MCF 10A (cell line): ENCODE data around the gene ERLEC1. TPM values are rescaled to one million over a fixed set of nuclear protein-coding genes. Genes with fewer than 3 reads are reported as not detected.
A peak's percentile ranks its signal among the peaks of the same experiment; 100 is the strongest.

Experiments
- BruUV-seq: library from RNA; stranded (reverse); fragments of 400-500 nt; replicated peaks from 2 replicates; lab custom pipeline; 2021; lab: Mats Ljungman, UMichigan
- CTCF ChIA-PET: fragments of 300-600 bp; sonication (Branson Sonifier 250); formaldehyde crosslinking; extraction: SDS; loops from one replicate; lab custom pipeline; 2021; ENCODE audit warnings: antibody characterized with exemption, inconsistent platforms; lab: Yijun Ruan, JAX
- POLR2A ChIA-PET: fragments of 300-600, 350-650 bp; sonication (Branson Sonifier 250); formaldehyde crosslinking; extraction: SDS; loops from one replicate; lab custom pipeline; 2020; ENCODE audit warnings: antibody characterized with exemption, inconsistent platforms; lab: Yijun Ruan, JAX
- DNase-seq: peaks from one replicate; pipeline ENCODE4 v3.0.0-alpha.2; 2018; ENCODE audit not compliant: unreplicated experiment
- H3K27ac Mint-ChIP-seq: one replicate; pipeline ENCODE4 v1.8.0; 2022; ENCODE audit warnings: mild to moderate bottlenecking, low read depth, mixed read lengths; ENCODE audit not compliant: unreplicated experiment
- H3K27me3 Mint-ChIP-seq: one replicate; pipeline ENCODE4 v1.8.0; 2022; ENCODE audit warnings: mixed read lengths; ENCODE audit not compliant: insufficient read depth, unreplicated experiment
- H3K36me3 Mint-ChIP-seq: one replicate; pipeline ENCODE4 v1.8.0; 2022; ENCODE audit warnings: mild to moderate bottlenecking, moderate library complexity, mixed read lengths; ENCODE audit not compliant: insufficient read depth, unreplicated experiment
- H3K4me1 Mint-ChIP-seq: one replicate; pipeline ENCODE4 v1.8.0; 2022; ENCODE audit warnings: mixed read lengths; ENCODE audit not compliant: insufficient read depth, unreplicated experiment
- H3K4me3 Mint-ChIP-seq: one replicate; pipeline ENCODE4 v1.8.0; 2022; ENCODE audit warnings: mild to moderate bottlenecking, moderate library complexity, mixed read lengths; ENCODE audit not compliant: unreplicated experiment
- H3K9me3 Mint-ChIP-seq: one replicate; pipeline ENCODE4 v1.8.0; 2022; ENCODE audit warnings: mixed read lengths; ENCODE audit not compliant: unreplicated experiment
- intact Hi-C: fragments of 100-400 bp; cut with micrococcal nuclease; formaldehyde crosslinking; loops from 2 replicates; pipeline ENCODE4 v1.14.1; 2022
- total RNA-seq: library from RNA; stranded (reverse); gene quantifications from 2 replicates; pipeline ENCODE4 v1.2.3, GENCODE V29; 2022
- TF ChIP-seq, protein P1 (sequence below): fragments of 200-600 bp; IDR thresholded peaks from one replicate; pipeline ENCODE4 v1.8.0; 2022; ENCODE audit warnings: antibody characterized with exemption, mild to moderate bottlenecking; ENCODE audit not compliant: unreplicated experiment

ERLEC1 gene
- total RNA-seq, 1 experiment from 2014 or later: 51.4 TPM

DNA sequence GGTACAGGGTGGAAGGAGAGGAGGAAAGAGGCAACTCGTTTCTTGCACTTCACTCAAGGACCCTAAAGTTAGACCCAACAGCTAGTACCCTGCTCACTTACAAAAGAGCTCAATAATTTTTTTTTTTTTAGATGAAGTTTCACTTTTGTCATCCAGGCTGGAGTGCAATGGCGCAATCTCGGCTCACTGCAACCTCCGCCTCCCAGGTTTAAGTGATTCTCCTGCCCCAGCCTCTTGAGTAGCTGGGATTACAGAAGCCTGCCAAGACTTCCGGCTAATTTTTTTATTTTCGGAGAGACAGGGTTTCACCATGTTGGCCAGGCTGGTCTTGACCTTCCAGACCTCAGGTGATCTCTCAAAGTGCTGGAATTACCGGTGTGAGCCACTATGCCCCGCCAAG is 4.2 kb upstream of the ERLEC1 start:
- TF ChIP-seq, protein P1, sequence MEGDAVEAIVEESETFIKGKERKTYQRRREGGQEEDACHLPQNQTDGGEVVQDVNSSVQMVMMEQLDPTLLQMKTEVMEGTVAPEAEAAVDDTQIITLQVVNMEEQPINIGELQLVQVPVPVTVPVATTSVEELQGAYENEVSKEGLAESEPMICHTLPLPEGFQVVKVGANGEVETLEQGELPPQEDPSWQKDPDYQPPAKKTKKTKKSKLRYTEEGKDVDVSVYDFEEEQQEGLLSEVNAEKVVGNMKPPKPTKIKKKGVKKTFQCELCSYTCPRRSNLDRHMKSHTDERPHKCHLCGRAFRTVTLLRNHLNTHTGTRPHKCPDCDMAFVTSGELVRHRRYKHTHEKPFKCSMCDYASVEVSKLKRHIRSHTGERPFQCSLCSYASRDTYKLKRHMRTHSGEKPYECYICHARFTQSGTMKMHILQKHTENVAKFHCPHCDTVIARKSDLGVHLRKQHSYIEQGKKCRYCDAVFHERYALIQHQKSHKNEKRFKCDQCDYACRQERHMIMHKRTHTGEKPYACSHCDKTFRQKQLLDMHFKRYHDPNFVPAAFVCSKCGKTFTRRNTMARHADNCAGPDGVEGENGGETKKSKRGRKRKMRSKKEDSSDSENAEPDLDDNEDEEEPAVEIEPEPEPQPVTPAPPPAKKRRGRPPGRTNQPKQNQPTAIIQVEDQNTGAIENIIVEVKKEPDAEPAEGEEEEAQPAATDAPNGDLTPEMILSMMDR: no peak
- H3K4me3 Mint-ChIP-seq: no peak overlapping the region
- peaks cover 7% of the 10 kb centered on the region for H3K36me3 Mint-ChIP-seq
- H3K27ac Mint-ChIP-seq: no peak overlapping the region
- H3K9me3 Mint-ChIP-seq: no peaks in the 10 kb centered on the region
- intact Hi-C loops: no loop called here
- DNase-seq: no peak
- peaks cover 12% of the 10 kb centered on the region for H3K4me1 Mint-ChIP-seq
- no TSS peak for BruUV-seq
- CTCF ChIA-PET: no interaction called here
- POLR2A ChIA-PET: interaction anchor here (7.8 kb wide), 1 partner anchor 15 kb away, joined by 112 read pairs; the partner anchor contains the start of gene CHAC2
- no peaks in the 10 kb centered on the region for H3K27me3 Mint-ChIP-seq

DNA sequence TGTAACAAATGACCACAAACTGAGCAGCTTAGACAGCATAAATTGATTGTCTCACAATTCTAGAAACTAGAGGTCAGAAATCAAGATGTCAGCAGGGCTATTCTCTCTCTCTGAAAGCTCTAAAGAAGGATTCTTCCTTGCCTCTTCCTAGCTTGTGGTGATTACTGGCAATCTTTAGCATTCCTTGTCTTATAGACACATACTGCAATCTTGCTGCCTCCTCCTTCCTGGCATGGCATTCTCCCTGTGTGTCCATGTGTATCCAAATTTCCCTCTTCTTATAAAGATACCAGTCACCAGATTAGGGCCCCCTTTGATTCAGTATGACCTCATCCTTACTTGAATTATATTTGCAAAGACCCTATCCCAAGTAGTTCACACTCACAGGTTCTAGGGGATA is 2.4 kb upstream of the ERLEC1 start:
- POLR2A ChIA-PET: interaction anchor here (0.6 to 7.8 kb wide), 7 partner anchors 8 to 830 kb away, joined by 3 to 112 read pairs (median 5); partner anchors contain the start of gene CHAC2
- BruUV-seq: no TSS peak
- Mint-ChIP-seq H3K27ac (peak overlapping the region; percentile 62), H3K27me3 (no peaks in the 10 kb centered on the region), H3K9me3 (no peaks in the 10 kb centered on the region), H3K36me3 (peaks cover 7% of the 10 kb centered on the region), H3K4me3 (peak overlapping the region; percentile 38), H3K4me1 (peaks cover 12% of the 10 kb centered on the region)
- CTCF ChIA-PET: interaction anchor here (1.2 kb wide), 1 partner anchor 13 kb away, joined by 3 read pairs; no protein-coding TSS in a partner anchor
- intact Hi-C loops: no loop called here
- no peak for DNase-seq
- TF ChIP-seq, protein P1: no peak

DNA sequence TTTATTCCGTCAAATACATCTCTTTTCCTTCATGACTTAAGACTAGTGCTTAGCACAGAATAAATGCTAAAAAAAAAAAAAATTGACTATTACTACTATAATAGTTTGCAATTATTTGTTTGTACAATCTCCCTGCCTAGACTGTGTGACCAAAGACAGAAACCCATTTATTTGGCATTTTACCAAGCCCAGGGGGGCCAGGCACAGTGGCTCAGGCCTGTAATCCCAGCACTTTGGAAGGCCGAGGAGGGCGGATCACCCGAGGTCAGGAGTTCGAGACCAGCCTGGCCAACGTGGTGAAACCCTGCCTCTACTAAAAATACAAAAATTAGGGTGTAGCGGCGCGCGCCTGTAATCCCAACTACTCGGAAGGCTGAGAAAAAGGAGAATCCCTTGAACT is 1.5 kb upstream of the ERLEC1 start:
- CTCF ChIA-PET: interaction anchor here (0.6 kb wide), 1 partner anchor 14 kb away, joined by 4 read pairs; no protein-coding TSS in a partner anchor
- Mint-ChIP-seq H3K36me3 (no peaks in the 10 kb centered on the region), H3K4me1 (peaks cover 12% of the 10 kb centered on the region), H3K27ac (peak overlapping the region; percentile 62), H3K27me3 (no peaks in the 10 kb centered on the region), H3K9me3 (no peaks in the 10 kb centered on the region), H3K4me3 (peak overlapping the region; percentile 83)
- no peak for DNase-seq
- POLR2A ChIA-PET: interaction anchor here (0.6 to 7.8 kb wide), 11 partner anchors 9 to 1976 kb away, joined by 3 to 112 read pairs (median 5); partner anchors contain the start of gene CHAC2
- intact Hi-C loops: no loop called here
- TF ChIP-seq, protein P1: no peak
- no TSS peak for BruUV-seq

DNA sequence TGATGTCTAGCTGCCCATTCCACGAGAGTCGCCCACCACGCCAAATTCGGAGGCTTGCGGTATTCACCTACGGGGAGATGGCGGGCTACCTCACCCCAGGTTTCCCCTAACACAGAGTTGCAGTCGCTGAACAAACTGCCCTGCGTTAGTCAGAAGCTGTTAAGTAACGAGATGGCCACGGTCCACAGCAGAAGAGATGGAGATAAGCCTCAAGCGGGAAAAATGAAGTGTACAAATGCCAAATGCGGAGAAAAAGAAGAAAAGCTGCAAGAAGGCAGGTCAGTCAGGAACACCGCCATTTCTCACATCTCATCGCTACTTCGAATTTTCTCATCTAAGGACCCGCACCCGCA is 516 bp upstream of the ERLEC1 start:
- Mint-ChIP-seq H3K27ac (peak overlapping the region; percentile 62), H3K4me1 (peaks cover 12% of the 10 kb centered on the region), H3K4me3 (peak overlapping the region; percentile 83), H3K27me3 (no peaks in the 10 kb centered on the region), H3K9me3 (no peaks in the 10 kb centered on the region), H3K36me3 (no peaks in the 10 kb centered on the region)
- CTCF ChIA-PET: interaction anchor here (0.6 to 2.3 kb wide), 3 partner anchors 10 to 1175 kb away, joined by 3 to 11 read pairs (median 3); partner anchors contain the start of gene CHAC2
- DNase-seq: peak; percentile 41
- TSS peak; percentile 46 for BruUV-seq
- POLR2A ChIA-PET: interaction anchor here (0.6 to 7.8 kb wide), 15 partner anchors 8 to 774 kb away, joined by 3 to 112 read pairs (median 4); partner anchors contain the start of gene CHAC2
- TF ChIP-seq, protein P1: no peak
- intact Hi-C loops: no loop called here
